Activated CD4-positive, alpha-beta T cell treated with anti-CD3 and anti-CD28 coated beads for 4 hours (primary cell): ENCODE data around the gene ATPAF2.

ENCODE experiments used
- DNase-seq, 2 donors: peaks; one replicate each; pipeline ENCODE4 v3.0.0-alpha.2; 2020

Gene ATPAF2

GRCh38 chr17:18039535-18040260 lies 730 bp upstream of the ATPAF2 start:
- no peak for DNase-seq

- peak in 1 of 2 donors; percentile 8 for DNase-seq
These were observed 668 bp downstream of the ATPAF2 start for GRCh38 chr17:18038149-18038850.

- no peak for DNase-seq
These were observed 1.5 kb downstream of the ATPAF2 start for GRCh38 chr17:18037486-18037885.

DNA sequence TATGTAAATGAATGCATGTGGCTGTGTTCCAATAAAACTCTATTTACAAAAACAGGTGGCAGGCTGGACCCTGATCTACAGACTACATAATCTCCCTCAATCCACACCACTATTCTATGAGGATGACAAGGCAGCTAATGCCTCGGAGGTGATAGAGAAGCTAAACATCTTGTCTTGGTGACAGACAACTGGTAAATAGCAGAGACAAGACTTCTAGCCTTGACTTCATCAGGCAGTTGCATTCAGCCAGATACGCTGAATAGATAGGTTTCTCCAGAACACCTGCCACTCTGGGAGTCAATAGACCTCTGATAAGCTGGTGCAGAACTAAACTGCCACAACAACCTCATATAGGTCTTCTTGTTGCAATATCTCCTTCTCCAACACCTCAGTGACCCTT lies 3.3 kb downstream of the ATPAF2 start:
- DNase-seq = no peak

- DNase-seq = peak; percentile 51 to 54
These were observed 5.4 kb downstream of the ATPAF2 start for GRCh38 chr17:18033442-18034099.

- no peak for DNase-seq
These were observed 7.0 kb downstream of the ATPAF2 start for GRCh38 chr17:18031955-18032354.

DNA sequence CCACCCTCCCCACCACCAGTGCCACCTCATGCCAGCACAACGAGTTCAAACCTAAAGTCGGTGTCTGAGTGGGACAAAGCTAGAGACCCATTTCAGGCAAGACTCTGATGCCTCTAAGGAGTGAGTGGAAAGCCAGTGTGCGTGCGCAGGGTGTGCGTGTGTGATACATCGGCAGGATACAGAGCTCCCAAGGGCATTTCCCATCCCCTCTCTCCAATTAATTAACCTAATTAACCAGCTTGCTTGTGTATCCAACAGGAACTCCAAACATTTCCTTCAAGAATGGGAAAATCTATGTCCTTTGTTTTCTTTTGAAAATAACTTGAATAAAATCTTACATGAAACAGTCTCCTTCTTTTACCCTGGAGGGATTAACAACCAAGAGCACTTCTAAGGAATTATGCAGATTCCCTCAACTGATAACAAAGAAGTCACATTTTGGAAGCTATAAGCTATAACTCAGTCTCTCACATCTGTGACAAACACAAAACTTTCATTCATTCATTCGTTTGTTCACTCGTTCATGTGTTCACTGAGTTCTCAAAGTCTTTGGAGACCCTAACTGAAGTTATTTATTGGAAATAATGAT lies 9.9 kb downstream of the ATPAF2 start:
- DNase-seq = no peak

DNA sequence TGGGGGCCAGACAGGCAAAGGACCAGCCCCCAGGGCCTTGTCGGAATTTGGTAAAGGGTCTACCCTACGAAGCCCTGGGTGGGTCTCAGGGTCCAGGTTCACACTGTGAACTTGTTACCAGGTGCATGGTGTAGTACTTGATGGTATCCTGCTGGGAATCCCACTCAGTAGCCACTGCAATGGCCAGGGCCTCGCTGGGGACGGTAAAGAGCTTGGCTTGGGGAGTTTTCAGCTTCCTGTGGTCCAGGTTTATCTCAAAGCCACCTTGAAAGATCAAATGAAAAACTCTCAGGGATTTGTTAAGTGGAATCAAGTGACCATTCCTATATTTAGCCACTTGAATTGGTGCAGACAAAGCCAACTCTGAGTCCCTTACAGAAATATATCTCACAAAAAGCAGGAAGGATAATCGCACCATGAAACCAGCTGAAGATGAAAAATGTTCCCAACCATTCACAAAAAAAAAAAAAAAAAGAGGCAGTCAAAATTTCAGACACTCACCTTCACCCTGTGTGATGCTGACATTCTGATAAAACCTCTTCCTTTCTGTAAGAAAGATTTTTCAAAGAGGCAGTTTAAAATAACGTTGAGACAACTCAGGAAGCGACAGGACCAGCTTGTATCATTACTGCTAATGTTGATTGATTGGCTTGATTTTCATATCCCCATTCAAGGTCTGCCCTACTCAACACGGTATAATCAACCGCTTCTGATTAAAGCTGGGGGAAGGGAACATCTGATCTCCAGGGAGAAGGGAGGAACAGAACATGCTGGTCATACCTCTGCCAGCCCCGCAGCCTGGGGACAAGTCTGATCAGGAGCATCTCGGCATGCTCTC lies 10.6 kb downstream of the ATPAF2 start:
- DNase-seq = no peak

DNA sequence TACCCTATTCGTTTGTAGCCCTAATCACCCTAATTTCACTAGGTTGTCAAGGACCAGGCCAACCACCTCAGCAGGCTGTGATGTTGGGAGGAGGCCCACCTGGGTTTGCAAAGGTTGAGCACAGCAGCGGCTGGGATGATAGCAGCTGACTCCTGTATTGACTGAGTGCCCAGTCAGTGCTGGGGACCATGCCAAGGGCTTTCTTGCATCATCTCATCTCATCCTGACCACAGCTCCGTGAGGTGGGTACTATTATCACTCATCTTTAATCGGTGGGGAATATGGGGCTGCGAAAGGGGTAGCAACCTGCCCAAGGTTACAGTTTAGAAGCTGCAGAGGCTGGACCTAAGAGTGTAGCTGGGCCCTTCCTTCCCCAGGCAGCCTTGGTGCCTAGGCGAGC lies 11.7 kb downstream of the ATPAF2 start:
- DNase-seq = no peak

- no peak for DNase-seq
These were observed 12.8 kb downstream of the ATPAF2 start for GRCh38 chr17:18025945-18026776.

DNA sequence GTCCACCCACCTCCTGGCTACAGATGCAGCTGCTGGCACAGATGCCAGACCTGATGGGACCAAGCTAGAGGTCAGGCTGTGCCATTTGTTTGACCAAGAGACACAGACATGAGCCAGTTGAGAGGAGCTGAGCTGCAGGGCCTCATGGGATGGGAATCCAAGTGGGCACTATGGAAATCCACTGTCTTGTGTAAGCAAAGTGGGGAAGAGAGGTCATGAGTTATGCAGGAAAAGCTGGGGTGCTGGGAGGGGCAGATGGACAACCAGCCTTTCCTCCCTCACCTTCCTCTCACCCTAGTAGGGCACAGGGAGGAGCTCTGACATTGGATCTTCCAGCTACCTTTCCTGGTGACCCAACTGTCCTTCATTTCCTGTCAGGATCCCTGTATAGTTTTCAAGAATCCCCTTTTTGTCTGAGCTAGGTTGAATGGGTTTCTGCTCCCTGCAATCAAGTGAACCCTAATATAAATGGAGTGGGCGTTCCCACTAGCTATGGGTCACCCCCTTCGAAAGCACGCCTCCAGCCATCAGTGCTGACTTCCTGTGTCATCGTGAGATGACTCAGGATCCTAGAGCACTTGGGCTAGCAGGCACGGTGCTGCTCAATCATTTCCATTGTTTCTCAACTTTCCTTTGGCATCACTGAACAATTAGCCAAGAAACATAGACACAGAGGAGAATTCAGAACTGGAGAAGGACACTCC lies 13.6 kb downstream of the ATPAF2 start:
- DNase-seq = no peak

DNA sequence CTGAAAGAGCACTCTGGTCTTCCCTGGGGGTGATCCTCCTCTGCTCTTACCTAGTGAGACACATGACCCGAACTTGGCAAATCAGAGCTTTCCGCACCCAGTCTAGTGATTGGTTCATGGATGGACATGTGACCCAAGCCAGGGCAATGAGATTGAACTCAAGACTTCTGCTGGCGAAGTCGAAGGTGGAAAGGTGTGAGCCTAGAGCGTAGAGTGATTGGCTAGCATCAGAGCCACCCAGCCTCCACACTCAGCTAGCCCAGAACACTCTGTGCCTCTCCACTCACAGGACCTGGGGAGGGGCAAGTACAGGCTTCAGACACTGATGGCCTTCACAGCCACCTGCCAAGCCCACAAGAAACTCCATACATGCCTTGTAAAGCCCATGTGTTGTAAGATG lies 17.6 kb downstream of the ATPAF2 start:
- DNase-seq = no peak

GRCh38 chr17:18020971-18021370 lies 18.0 kb downstream of the ATPAF2 start:
- no peak for DNase-seq

DNA sequence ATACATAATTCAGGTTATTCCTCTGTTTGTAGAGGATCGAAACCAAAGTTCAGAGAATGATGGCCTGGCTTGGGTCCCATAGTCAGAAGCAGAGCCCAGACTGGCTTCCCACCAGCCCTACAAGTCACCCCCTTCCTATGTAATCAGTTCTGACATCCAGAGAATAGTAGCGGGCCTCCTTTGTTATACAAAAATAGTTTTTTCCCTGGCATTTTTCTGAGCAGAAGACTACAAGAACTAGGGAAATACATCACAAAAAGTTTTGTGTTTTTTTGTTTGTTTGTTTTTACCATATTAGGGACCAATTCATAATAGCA lies 19.2 kb downstream of the ATPAF2 start:
- DNase-seq = no peak

GRCh38 chr17:18018411-18018921 lies 20.5 kb downstream of the ATPAF2 start:
- DNase-seq = no peak

DNA sequence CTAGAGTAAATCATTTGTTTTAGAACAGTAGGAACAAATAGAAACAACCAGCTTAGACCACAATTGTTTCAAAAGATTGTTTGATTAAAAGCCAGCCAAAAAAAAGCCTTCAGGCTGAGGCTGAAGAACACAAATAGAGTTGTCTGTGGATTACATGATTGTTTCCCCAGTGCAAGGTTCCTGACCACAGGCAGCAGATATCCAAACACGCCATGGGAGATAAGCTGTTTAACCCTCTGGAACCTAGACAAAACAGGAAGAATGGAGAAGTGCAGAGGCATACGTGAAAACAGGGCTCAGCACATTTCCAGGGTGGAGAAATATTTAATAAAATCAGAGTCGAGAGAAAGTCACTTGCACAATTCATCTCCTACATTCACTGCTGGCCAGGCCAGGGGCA lies 21.0 kb downstream of the ATPAF2 start:
- no peak for DNase-seq

DNA sequence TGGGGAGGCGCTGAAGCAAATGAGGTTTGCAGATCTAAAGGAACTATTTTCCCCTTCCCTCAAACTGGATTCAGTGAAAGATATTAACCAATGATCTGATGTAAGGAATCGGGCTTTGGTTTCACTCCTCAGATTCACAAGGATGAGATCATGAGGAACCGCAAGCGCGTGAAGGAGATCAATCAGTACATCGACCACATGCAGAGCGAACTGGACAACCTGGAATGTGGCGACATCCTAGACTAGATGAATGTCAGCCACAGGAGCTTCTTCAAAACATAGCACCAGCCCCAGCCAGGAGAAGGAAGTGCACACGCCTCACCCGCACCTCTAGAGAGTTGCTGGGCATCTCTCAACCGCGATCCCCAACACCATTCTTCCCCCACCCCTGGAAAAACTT lies 22.5 kb downstream of the ATPAF2 start:
- no peak for DNase-seq

DNA sequence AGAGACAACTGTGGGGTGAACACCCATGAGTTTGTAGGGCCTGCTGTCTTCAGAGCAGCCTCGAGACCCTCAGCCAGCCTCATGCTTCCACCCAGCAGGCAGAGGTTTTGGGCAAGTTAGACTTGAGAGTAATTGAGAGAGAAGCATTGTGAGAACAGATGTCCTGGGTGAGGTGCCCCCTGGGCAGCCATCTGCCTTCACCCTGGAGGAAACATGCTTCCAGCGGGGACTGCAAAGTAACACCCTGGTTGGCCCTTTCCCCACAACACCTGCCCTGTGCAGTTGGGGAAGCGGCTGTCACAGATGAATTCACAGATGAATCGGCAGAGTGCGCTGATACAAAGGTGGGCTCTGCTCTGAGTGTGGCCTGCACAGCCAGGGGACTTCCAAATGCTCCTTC lies 23.4 kb downstream of the ATPAF2 start:
- no peak for DNase-seq

- no peak for DNase-seq
These were observed 25.0 kb downstream of the ATPAF2 start for GRCh38 chr17:18014006-18014405.

DNA sequence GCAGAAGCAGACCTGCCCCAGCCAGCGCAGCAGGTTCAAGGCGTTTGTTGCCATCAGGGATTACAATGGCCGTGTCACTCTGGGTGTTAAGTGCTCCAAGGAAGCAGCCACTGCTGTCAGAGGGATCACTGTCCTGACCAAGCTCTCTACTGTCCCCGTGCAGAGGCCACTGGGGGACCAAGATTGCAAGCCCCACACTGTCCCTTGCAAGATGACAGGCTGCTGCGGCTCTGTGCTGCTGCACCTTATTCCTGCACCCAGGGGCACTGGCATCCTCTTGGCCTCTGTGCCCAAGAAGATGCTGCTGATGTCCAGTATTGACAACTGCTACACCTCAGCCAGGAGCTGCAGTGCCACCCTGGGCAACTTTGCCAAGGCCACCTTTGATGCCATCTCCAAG lies 27.7 kb downstream of the ATPAF2 start:
- no peak for DNase-seq
